GM18520 (cell line): Measurements from ENCODE around the gene PCSK5.

ENCODE experiments used
- ATAC-seq: cut with Tn5 transposase; IDR thresholded peaks from one replicate; pipeline ENCODE4 v1.9.1; 2021; ENCODE audit not compliant: unreplicated experiment

PCSK5 gene

GRCh38 chr9:75998096-75998780 lies 107.8 kb downstream of the PCSK5 start:
- ATAC-seq: no peak

GRCh38 chr9:76001459-76001858 lies 111.0 kb downstream of the PCSK5 start:
- no peak for ATAC-seq

DNA sequence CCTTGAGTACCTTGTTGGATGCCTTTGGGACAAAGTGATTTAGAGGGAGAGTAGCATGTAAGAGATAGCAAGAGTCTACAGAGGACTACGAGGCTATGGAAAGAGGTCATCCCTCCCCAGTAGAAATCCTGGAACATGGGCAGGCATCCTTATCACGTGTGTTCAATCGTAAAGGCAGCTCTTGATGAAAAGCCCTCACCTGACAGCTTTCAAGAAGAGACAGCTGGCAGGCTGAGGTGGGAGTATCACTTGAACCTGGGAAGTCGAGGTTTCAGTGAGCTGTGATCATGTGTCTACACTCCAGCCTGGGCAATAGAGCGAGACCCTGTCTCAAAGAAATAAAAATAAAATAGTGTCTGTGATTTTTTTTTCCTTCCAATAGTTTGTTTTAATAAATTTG lies 112.6 kb downstream of the PCSK5 start:
- ATAC-seq: no peak

DNA sequence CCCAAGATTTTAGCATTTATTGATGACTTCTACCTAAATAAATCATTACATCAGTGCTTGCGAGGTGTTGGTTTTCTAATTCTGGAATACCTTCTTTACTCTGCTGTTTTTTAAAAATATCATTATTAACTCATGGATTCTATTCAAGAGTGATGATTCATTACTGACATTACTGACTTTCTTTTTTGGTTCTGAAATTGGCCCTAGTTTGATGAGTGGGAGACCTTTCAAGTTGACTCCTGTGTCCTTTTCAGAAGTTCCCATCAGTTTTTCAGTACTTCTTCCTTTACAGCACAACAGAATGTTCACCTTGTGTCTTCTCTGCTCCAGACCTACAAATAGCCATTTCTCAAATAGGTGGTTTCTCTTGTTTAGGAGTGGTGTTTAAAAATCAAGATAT lies 114.1 kb downstream of the PCSK5 start:
- ATAC-seq: no peak

- no peak for ATAC-seq
Observed at GRCh38 chr9:76007935-76008334, 117.5 kb downstream of the PCSK5 start.

DNA sequence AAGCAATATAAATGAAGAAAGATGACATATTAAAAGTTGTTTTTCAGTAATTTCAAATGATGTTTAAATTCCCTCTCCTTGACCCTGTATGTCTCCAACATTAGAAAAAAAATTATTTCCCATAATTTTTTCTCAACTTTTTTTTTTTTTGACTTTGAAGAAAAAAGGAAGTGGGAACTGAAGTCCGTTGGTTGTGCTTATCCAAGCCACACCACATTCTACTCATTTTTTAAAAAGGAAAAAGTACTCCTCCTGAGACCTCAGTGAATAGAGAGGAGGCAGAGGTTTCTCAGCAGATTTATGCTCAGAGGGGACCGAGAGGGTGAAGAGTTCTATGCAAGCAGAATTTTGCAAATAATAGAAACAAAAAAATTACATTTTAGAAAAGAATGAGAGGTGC lies 123.3 kb downstream of the PCSK5 start:
- ATAC-seq: no peak

DNA sequence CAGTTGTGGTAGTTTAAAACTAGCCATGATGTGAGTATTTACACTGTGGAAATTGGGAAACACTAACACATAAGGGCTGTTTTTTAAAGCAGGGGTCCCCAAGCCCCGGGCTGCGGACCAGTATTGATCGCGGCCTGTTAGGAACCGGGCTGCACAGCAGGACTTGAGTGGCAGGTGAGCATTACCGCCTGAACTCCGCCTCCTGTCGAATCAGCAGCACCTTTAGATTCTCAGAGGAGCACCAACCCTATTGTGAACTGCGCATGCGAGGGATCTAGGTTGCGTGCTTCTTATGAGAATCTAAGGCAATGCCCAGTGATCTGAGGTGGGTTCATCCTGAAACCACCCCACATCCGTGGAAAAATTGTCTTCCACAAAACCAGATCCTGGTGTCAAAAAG lies 127.8 kb downstream of the PCSK5 start:
- ATAC-seq: no peak

DNA sequence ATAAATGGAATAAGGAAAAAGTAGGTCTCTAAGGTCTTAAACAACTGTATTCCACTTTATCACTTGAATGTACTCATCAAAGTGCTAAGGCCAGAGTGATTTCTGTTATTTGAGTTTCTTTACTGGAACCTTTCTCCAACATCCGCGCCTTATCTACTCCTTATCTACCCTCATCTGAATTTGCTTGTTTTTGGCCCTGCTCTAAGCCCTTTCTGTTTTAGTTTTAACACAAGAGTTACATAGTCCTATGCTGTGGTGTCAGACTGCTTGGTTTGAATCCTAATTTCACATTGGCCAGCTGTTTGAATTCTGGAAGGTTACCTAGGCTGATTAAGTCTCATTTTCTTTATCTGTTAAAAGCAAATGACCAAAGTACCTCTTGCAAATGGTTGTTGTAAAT lies 128.3 kb downstream of the PCSK5 start:
- ATAC-seq: no peak

- ATAC-seq: no peak
Observed at GRCh38 chr9:76020652-76021051, 130.2 kb downstream of the PCSK5 start.

GRCh38 chr9:76022317-76022716 lies 131.8 kb downstream of the PCSK5 start:
- no peak for ATAC-seq

DNA sequence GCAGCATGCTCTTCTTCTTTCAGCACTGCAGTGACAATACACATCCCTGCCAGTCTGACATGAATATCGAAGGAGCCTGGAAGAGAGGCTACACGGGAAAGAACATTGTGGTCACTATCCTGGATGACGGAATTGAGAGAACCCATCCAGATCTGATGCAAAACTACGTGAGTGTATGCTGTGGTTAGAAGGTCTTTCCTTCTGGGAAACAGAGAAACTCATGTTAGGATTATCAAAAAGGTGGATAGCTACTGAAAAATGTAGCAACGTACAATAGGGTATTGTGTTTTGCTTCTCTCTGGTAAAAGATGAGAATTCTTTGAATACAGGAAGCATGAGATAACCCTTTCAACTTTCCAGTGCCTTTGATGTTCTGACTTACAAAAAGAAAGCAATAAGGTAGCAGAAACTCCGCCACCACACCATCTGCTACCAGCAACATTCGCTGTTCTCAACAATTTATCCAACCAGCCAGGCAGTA lies 133.3 kb downstream of the PCSK5 start:
- no peak for ATAC-seq

GRCh38 chr9:76025286-76025685 lies 134.8 kb downstream of the PCSK5 start:
- no peak for ATAC-seq

- no peak for ATAC-seq
Observed at GRCh38 chr9:76026796-76027195, 136.3 kb downstream of the PCSK5 start.

DNA sequence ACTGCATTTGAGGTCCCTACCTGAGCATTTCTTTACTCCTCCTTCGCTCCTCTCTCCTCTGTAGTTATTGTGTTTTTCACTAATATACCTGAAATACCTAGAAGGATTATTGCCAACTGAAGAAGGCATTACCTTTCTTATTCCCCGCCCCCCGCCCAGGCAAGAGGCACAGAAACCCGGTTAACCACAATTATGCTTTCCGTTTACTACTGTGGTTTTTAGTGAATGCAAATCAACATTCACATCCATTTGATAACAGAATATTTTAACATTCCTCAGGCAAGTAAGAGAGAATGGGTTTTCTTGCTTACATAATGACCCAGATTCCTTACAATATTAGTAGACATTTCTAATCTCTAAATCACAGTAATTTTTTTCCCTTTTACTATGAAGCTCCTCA lies 136.9 kb downstream of the PCSK5 start:
- ATAC-seq: no peak

- ATAC-seq: no peak
Observed at GRCh38 chr9:76027861-76028260, 137.4 kb downstream of the PCSK5 start.

- ATAC-seq: no peak
Observed at GRCh38 chr9:76032038-76032796, 141.7 kb downstream of the PCSK5 start.

DNA sequence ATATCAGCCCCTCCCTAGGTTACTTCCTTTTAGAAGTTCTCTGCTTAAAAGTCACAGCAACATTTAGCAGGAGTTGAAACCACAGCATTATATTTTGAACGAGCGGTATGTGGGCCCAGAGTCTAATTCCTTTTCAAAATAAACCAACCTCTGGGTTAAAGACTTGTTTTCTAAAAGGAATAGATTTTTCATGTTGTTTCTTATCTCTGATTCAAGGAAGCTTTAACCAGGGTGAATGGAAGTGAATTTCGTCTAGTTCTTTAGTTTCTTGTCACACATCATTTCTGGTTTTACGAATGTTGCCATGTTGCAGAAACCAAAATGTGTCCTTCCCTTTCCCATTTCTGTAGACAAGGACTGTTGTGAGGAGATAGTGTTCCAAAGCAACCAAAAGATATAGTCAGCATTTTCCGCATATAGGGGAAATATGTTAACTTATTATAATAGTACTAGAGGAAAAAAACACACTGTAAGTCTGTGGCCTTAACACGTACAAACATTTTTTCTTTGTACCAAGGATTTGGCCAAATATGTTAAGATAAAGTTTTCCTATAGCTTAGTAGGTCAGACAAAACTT lies 142.4 kb downstream of the PCSK5 start:
- ATAC-seq: no peak

- ATAC-seq: no peak
Observed at GRCh38 chr9:76034049-76034448, 143.6 kb downstream of the PCSK5 start.

GRCh38 chr9:76036762-76037161 lies 146.3 kb downstream of the PCSK5 start:
- no peak for ATAC-seq

DNA sequence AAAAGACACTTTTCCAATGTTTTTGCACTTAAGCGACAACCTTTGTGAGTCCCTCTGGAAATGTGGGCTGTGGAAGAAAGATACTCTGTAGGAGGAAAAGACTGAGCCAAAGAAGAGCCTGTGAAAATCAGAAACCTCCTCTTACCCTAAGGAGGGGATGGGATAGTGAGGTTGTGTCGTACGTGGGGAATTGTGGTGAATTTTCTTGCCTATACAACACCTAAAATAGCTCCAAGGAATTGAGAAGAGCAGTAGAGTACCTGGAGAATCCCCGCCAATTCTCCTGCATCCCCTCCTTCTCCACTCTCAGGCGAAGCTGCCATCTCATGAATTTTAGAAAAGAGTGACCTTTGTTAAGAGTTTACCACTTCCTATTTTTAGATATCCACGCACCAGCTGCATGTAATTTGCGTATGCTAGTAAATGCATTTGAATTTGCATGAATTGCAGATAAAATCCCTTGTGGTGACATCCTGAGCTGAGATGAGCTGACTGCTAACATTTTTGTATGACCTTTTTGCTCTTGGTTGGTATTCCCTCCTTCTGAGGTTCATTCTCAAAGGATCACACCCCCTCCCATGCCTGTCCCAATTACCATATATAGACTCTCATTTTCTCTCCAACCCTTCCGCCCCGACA lies 147.2 kb downstream of the PCSK5 start:
- ATAC-seq: no peak

DNA sequence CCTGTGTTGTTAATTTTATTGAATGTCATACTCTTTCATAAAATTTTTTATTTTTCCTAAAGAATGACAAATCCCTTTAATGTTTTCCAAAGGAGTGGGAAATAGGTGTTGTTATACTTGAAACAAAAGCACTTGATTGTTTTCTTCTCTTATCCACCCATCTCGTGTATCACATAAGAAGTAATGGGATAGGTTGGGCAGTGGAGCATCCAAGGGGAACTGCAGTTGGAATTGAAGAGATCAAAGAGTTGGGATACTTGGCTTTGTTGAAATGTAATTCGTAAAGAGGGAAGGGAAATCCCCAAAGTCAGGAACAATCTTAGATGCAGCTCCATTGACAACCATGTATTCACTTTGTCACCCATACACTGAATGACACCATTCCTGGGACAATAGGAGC lies 148.0 kb downstream of the PCSK5 start:
- ATAC-seq: no peak
